GM19035 (cell line): Measurements from ENCODE around the gene PMPCA.
"Not testable (repeated sequence)": the region's sequence is repeated elsewhere in the genome, so short reads cannot be mapped to it uniquely, and the experiment has no call there.

ENCODE experiments used
- ATAC-seq: cut with Tn5 transposase; IDR thresholded peaks from one replicate; pipeline ENCODE4 v1.9.1; 2021; ENCODE audit not compliant: unreplicated experiment

Gene PMPCA

DNA sequence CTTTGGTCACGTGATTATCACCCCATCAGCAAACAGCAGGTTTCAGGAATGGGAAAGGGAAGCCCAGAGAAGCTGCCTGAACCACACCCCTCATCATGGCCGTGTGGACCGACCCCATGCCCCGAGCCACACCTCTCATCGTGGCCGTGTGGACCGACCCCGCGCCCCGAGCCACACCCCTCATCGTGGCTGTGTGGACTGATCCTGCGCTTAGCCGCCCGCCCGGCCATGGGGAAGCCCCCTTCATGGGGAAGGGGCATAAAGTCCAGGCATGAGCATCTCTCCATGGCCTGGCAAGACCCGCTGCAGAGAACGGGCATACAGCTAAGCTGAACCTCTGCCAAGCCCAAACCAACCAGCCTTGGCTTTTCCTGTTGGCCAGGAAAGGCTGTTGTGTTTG, 16.9 kb upstream of the PMPCA start:
- ATAC-seq, result no peak

DNA sequence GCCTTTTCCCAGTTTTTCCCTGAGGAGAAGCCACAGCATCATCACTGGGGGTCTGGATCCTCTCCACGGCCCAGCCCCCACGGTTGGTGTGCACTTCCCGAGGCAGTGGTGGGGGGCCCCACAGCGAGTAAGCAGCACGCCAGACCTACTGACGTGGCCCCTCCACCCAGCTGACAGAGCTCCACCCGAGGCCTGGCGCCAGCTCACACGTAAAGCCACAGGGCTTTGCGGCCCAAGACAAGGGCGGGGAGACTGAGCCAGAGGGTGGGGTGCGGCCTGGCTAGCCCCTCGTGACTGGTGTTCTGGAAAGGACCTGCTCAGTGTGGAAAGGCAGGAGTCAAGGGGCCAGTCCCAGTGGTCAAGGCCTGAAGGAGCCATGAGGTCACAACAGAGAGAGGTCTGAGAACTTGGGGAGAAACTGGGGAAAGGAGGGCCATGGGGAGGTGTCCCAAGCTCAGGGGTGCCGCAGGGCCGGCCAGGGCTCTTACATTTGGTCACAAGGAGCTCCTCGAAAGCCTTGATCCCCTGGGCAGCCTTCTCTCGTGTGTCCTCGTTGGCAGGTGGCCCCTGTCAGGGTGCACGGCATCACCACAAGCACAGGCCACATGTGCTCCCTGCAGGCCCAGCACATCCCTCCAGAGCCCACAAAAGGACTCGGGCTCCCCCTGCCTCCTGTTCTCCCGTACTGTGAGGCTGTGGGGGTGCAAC, 16.0 kb upstream of the PMPCA start:
- no peak for ATAC-seq

DNA sequence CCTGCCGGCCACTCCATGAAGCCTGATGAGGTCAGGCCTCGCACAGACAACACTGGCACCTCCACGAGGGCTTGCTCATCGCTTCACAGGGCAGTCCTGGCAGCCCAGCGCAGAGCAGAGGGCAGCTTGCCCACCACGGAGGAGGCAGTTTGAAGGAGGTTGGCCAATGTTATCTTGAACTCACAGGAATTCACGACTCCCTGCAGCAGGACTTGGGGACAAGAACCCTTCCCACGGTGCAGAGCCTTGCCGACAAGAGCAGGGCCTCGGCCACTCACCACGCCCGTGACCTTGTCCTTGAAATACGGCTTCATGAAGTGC, 15.5 kb upstream of the PMPCA start:
- no peak for ATAC-seq

DNA sequence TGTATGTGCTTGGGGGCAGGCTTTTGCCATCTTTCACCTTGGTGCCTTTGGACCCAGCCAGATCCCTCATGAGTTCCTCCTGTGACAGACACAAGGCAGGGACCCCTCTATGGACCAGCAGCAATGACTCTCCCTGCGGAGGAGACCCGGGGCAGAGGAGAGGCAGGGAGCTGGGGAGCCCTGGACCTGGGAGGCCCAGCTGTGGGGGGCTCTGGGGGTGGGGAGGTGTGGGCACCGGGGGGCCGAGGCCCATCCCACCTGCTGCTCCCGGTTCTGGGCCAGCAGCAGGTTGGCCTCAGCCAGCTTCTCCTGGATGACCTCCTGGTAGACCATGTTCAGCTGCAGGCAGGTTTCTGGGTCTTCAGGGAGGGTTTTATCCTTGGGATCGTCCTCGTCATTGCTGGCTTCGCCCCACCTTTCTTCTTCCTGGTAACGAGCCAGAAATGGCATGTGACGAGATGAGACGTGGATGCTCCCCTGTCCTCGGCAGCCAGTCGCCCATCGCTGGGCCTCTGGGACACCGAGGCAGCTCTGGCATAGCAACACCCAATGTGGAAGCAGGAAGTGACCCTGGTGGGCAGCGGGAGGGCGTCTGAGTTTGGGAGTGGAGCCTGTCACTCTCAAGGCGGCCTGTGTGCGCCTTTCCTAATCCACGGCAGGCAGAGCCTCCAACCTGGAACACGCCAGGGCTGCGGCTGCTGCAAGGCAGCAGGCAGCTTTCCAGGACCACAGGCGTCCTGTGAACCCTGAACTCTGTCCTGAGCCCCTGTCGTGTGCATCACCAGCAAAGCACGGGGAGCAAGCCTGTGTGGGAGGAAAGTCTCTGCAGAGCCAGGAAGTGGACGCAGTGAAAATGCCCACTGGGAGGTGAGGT, 14.9 kb upstream of the PMPCA start:
- no peak for ATAC-seq

DNA sequence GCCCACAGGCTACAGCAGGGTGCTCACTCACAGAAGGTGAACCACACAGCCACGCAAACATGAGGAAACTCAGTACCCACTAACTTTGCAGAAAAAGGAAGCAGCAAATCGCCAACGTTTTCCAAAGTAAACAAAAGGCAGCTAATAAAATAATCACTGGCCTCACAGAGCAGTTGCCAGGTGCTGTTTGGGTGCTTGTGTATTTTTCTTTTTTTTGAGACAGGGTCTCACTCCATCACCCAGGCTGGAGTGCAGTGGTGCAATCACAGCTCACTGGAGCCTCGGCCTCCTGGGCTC, 14.3 kb upstream of the PMPCA start:
- ATAC-seq, result no peak

DNA sequence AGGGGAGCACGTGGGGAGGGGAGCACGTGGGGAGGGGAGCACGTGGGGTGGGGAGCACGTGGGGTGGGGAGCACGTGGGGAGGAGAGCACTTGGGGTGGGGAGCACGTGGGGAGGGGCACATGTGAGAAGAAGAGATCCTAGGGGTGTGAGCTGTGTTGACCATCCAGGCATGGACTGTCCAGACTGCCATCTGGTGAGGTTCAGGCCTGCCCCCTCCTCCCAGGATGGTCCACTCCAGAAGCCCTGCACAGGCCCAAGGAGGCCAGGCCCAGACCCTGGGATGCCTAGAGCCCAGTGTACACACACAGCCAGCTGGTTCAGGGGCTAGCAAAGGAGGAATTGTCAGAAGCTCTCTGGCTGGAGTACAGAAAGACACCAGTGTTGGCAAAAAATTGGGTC, 12.8 kb upstream of the PMPCA start:
- ATAC-seq, result no peak

DNA sequence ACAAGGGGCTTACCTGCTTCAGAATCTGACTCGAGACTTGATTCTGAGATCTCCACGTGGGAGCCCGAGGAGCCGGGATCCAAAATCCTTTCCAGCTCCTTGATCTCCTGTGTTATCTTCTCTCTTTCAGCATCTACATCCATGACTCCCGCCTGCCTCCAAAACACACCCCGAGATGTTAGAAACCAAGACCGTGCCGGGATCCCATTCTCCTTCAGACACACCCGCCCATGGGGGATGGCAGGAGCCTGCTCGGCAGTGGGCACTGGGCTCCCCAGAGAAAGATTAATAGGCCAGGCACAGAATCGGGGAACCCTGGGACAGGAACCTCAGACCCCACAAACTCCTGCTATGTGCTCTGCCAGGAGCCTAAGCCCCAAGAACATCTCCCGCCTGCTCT, 12.2 kb upstream of the PMPCA start:
- ATAC-seq, result no peak

DNA sequence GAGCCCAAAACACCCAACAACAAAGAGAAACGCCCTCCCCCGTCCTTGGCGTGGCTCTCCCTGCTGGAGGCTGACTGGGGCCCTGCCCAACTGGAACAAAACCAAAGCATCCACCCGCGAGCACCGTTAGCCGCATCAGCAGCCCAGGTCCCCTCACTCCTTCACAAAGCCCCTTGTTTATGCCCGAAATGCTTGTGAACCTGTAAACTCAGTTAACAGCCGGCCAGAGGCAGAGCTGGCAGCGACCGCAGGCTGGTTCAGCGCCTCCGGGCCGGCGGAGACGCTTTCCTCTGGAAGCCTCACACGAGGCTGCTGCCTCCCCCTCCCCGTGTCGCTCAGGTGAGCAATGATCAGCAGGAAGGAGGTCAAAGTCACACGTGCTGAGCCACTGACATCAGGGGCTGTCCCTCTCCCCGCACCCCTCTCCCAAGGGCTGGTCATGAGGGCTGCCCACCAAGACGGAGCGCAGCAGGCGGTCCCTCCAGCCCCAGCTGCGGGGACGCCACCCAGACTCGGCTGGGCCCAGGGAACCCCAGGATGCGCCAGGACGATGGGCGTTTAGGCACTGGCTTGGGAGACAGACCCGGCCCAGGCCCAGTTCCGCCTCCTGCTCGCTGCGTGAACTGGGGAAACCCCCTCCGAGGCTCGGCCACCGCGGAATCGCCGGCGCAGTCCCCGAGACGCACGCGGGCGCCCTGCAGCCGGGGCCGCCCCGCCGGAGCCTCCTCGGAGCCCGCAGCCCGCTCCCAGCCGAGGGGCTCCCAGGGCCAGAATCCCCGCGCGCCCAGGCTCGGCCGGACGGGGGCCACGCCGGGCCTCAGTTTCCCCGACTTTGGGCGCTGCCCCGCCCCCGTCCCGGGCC, 11.1 kb upstream of the PMPCA start:
- peak; percentile 37 for ATAC-seq

DNA sequence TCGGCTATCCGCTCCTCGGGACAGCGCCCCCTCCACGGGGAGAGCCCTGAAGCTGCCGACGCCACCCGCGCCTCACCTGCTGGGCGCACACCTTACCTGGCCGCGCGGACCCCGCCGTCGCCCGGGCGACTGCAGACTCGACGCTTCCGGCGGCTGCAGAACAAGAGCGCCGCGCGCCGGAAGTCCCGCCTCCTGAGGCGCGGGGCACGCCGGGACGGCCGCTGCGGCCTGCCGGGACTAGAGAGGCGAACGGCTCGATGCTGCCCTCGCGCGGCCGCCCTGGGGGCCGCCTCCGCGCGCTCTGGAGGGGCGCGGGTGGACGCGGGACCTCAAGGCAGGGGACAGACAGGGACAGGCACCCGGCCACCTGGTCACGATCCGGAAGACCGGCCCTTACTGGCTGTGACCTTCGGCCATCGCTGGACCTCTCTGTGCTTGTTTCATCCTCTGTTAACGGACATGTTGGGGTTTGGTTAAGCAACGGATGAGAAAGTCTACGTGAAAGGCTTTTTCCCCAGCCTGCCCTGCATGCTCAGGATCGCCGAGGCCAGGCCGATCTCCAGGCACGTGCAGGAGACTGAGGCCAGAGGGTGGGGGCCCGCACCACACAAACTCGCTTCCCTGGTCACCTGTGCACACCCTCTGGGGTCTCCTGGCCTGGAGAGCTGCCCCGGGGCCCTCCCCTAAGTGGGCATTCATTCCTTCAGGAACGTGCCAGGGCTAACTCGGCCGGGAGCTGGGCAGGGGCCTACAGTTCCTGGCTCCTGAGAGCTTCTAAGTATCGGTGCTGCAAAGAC, 10.2 kb upstream of the PMPCA start, which contains the start of gene SNAPC4:
TSS of gene SNAPC4 (minus strand) at position 133 of the 797 bp plus-strand sequence. CDS start 1,742 bp downstream, outside the sequence.
- ATAC-seq, result peak; percentile 68

DNA sequence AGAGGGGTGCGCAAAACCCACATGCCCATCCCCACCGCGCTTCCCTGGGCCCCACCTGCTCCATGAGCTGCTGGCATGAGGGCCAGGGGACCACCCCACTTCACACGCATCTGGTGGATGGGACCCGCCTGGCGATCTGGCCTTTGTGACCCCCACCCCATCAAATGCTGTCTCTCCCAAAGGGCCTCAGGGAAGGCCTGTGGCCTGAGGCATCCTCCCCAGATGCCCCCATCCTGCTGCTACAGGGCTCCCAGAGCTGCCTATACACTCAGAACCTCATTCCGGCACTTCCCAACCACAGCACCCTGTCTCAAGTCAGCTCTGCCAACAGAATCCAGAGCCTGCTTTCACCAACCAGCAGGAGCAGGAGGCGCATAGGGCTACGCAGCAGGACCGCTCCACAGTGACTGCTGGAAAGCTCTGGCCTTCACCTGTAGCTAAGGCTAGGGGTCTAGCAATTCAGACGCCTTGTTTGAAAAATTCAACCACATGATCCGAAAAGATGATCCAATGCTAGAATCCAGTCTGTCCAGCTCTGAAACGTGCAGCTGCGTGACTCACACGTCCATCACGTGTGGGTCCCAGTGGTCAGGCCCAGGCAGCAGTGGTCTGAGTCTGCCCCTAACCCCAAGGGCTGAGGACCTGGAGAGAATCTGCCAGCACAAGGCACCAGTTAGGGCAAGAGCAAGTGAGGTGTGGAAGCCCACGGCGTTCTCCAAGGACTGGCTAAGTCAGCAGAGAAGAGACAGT, 9.1 kb upstream of the PMPCA start:
- ATAC-seq, result no peak

DNA sequence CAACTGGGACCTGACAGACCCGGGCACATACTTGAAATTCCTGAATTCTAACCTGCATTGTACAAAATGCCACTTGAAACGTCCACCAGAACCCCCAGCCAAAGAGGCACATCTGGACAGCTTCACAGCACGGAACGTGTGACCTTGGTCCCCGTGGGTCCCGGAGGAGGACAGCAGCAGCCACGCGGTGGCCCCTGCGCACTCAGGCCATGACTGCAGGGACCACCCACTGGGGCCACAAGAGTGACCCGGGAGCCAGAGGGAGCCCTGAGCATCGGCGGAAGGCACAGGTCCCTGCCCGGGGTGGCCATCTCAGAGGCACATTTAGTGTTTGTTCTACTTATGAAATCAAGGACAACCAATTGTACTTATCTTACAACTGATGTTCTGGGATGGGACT, 8.4 kb upstream of the PMPCA start:
- ATAC-seq, result no peak

DNA sequence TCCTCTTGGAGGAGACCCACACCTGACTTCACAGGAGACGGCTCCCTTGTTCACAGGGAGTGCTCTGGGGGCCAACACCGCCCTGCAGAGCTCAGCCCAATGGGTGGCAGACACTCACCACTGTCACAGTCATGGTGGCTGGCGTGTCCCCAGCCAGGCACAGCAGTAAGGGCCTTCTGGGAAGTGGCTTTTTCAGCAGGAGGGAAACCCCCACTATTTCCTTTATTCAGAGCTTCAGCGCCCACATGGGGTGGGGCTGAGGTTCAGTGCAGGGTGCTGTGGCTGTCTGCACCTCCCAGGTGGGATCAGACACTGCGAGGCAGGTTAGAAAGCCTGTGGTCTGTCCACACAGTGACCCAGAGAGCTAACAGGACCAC, 6.9 kb upstream of the PMPCA start:
- no peak for ATAC-seq

DNA sequence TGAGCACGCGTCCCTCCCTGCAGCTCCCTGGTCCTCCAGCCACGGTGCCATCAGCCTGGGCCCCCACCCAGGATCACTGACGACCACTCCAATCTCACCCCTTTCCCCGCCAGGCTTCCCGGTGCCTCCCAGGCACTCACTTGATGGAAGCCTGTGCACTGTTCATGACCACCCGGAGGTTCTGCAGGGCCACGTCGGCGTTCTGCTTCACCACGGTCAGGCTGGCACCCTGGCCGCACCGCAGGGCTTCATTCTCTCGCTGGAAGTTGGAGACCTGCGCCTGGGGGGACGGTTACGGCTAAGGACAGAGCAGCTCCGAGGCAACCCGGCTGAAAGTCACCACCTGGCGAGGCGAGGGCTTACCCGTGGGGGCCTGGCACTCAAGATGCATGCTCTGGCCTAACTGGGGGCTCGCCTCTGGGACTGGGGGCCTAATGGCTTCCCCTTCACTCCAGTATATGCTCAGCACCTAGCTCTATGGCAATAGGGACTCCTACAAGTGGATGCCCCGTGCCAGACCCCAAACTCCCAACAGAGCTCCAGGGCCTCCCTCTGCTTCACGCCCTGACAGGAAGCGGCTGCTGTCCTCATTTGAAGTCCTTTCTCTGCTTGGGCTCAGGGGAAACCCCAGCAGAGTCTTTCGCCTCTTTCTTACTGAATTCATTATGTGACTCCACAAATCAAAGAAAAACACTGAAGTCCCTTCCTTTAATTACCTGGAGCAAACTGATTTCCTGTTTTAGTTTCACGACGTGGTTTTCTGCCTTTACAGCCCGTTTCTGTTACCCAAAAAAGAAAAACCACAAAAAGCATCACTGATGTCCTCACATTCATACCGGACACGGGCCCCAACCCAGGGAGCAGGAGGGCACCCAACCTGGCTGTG, 6.3 kb upstream of the PMPCA start:
- ATAC-seq, result no peak

DNA sequence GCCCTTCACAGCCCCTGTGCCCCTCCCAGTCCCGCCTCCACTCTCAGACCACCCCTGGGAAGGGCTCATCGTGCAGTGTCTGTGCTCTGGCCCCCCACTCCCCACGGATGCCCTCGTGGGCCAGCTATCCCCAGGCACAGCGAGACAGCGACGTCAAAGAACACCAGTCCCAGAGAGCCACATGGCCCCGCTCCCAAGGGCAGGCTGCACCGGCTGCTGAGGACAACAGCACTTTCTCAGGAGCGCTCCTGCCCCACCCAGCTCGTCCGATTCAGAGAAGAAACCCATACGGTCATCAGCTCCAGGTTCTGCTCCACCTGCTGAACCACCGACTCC, 5.7 kb upstream of the PMPCA start:
- no peak for ATAC-seq

DNA sequence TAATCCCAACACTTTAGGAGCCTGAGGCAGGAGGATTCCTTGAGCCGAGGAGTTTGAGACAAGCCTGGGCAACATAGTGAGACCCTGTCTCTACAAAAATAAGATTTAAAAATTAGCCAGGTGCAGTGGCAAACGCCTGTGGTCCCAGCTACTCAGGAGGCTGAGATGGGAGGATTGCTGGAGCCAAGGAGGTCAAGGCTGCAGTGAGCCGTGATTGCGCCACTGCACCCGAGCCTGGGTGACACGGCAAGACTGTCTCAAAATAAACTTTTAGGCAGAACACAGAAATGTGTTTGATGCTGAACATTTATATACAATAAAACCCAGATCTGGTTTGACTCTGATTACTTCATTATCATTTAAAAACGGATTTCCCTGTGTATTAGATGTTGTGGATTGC, 5.0 kb upstream of the PMPCA start:
- ATAC-seq, result no peak

DNA sequence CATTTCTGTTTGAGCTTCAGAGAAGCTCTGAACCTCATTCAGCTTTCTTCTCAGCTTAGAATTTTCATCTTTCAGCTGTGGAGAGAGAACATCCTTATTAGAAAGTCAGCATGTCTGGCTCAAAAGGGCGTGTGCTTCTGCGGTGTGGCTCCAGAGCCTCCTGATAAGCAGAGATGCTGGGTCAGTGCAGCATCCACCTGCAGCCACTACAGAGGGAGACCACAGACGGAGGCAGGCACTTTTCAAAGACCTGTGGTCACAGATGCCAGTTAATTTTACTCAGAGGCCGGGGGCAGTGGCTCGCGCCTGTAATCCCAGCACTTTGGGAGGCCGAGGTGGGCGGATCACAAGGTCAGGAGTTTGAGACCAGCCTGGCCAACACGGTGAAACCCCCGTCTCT, 4.6 kb upstream of the PMPCA start:
- not testable (repeated sequence) for ATAC-seq

DNA sequence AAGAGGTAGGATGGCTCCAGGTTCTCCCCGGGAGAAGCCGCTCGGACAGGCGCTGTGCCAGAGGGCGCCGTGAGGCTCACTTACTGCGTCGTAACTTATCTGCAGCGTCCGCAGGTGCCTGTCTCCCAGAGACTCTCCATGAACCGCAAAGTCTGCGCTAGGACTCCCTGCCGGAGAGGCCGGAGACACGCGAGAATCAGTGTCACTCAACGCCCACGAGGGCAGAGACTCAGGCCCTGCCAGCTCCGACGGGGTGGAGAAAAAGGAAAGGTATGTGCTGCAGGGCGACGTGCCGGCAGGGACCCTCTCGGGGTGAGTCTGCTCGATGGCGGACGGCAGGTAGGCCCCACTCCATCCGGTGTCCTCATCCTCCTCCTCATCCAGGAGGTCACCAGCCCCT, 3.4 kb upstream of the PMPCA start:
- not testable (repeated sequence) for ATAC-seq

DNA sequence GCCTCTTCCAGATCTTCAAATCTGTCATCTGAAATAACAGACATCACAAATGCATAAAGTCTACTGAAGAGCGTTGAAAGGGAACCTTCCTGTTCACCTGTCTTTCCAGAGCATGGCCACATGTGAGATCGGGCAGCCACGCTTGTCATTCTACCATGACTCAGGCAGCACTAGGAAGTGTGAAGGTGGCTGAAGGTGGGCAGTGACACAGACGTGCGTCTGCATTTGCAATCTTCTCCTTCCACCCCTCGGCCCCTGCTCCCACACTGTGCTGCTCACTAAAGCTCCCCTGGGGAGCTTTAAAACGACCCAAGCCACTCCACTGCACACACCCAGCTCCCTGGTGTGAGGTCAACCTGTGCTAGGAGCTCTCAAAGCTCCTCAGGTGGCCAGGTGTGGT, 2.5 kb upstream of the PMPCA start:
- no peak for ATAC-seq
